ENCODE data around the gene PSMC4. TPM values are rescaled to one million over a fixed set of nuclear protein-coding genes. Genes with fewer than 3 reads are reported as not detected.
A peak's percentile ranks its signal among the peaks of the same experiment; 100 is the strongest.

Gene PSMC4
- total RNA-seq, 1 experiment from 2014 or later = 111 TPM

GRCh38 chr19:39996811-39997637 is 26.1 kb downstream of the PSMC4 start, which contains the start of gene ZNF546:
Gene ZNF546, plus strand, starts transcription at chr19:39997060. Its CDS starts 1,267 bp downstream, at chr19:39998327.
- H3K27me3 Mint-ChIP-seq (ENCODE audit: low read depth) = no peaks in the 10 kb centered on the region
- Histone ChIP-seq H3K9me3 (ENCODE audit: control insufficient read depth, low read depth, low read length) (peaks cover 11% of the 10 kb centered on the region), H3K27ac (ENCODE audit: insufficient read length, low read depth, low read length) (no peak within 1 kb of the TSS), H3K4me1 (ENCODE audit: insufficient read depth, low read length) (no peaks in the 10 kb centered on the region), H3K79me1 (ENCODE audit: insufficient read depth, low read depth, low read length, poor library complexity, severe bottlenecking) (no peaks in the 10 kb centered on the region), H2BK5ac (ENCODE audit: insufficient read length, low read length) (no peak within 1 kb of the TSS), H2BK120ac (ENCODE audit: low read depth, low read length, poor library complexity, severe bottlenecking) (no peak within 1 kb of the TSS), H3K9ac (ENCODE audit: extremely low read depth, insufficient read length, low read length) (peak within 1 kb of the TSS; percentile 48), H4K20me1 (ENCODE audit: control insufficient read depth, insufficient read depth, insufficient read length) (no peaks in the 10 kb centered on the region), H4K91ac (ENCODE audit: insufficient read length, low read depth, low read length) (no peak within 1 kb of the TSS), H2AFZ (ENCODE audit: low read length) (no peak within 1 kb of the TSS), H3T11ph (ENCODE audit: low read length) (no peak within 1 kb of the TSS), H2BK15ac (ENCODE audit: low read depth, low read length) (no peak within 1 kb of the TSS), H3K4me2 (ENCODE audit: insufficient read depth, insufficient read length, low read length) (peak within 1 kb of the TSS; percentile 88), H3K23ac (ENCODE audit: insufficient read length, low read depth, low read length) (no peak within 1 kb of the TSS), H3K27me3 (ENCODE audit: insufficient read depth, low read length) (no peaks in the 10 kb centered on the region), H3K23me2 (ENCODE audit: insufficient read length, low read depth, low read length, poor library complexity, severe bottlenecking) (peaks cover 4% of the 10 kb centered on the region), H3K14ac (ENCODE audit: insufficient read depth, low read length) (0 out of 2 replicates have a peak within 1 kb of the TSS, but pooled peaks have one; percentile 6), H4K8ac (replicated peaks; ENCODE audit: insufficient read length, low read depth, low read length) (no peak within 1 kb of the TSS), H3K56ac (ENCODE audit: insufficient read length, low read depth, low read length) (no peak within 1 kb of the TSS), H3K79me2 (ENCODE audit: insufficient read depth, low read length) (peaks cover 2% of the 10 kb centered on the region; the same call in 1 of the 2 replicates), H2BK12ac (ENCODE audit: insufficient read length, low read depth, low read length) (no peak within 1 kb of the TSS), H2AK5ac (ENCODE audit: insufficient read length, low read length) (no peak within 1 kb of the TSS), H3K4ac (ENCODE audit: low read depth, low read length) (no peak within 1 kb of the TSS), H3K18ac (ENCODE audit: insufficient read length, low read depth, low read length) (no peak within 1 kb of the TSS), H2BK20ac (ENCODE audit: low read depth, low read length, poor library complexity, severe bottlenecking) (no peak within 1 kb of the TSS), H4K5ac (ENCODE audit: insufficient read length, low read depth, low read length) (no peak within 1 kb of the TSS)
- peak within 1 kb of the TSS in 2 of 3 experiments; percentile 15 to 98; a peak in 6 of 7 replicates for H3K27ac Mint-ChIP-seq
- peak; percentile 83 for DNase-seq
- H3K4me3 Mint-ChIP-seq = peak within 1 kb of the TSS; percentile 89 to 100
- TF ChIP-seq, protein P1, sequence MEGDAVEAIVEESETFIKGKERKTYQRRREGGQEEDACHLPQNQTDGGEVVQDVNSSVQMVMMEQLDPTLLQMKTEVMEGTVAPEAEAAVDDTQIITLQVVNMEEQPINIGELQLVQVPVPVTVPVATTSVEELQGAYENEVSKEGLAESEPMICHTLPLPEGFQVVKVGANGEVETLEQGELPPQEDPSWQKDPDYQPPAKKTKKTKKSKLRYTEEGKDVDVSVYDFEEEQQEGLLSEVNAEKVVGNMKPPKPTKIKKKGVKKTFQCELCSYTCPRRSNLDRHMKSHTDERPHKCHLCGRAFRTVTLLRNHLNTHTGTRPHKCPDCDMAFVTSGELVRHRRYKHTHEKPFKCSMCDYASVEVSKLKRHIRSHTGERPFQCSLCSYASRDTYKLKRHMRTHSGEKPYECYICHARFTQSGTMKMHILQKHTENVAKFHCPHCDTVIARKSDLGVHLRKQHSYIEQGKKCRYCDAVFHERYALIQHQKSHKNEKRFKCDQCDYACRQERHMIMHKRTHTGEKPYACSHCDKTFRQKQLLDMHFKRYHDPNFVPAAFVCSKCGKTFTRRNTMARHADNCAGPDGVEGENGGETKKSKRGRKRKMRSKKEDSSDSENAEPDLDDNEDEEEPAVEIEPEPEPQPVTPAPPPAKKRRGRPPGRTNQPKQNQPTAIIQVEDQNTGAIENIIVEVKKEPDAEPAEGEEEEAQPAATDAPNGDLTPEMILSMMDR (conservative IDR thresholded peaks at IDR 0.05) = no peak
- WGBS (ENCODE audit: extremely low coverage, insufficient read length, low lambda C conversion rate) = no CpG with 5 or more reads among the region's 53 CpGs
- peaks cover 14 to 25% (median 21%) of the 10 kb centered on the region in 3 experiments for H3K36me3 Mint-ChIP-seq (ENCODE audit: insufficient read depth in 1 of 3, low read depth in 3 of 3)
- peaks cover 18 to 29% of the 10 kb centered on the region in 2 experiments for H3K9me3 Mint-ChIP-seq
- peaks cover 10 to 18% of the 10 kb centered on the region in 2 experiments for H3K4me1 Mint-ChIP-seq
